HG03575 (cell line): ENCODE measurements around the gene LDLRAD3.
"Not testable (repeated sequence)": the region's sequence is repeated elsewhere in the genome, so short reads cannot be mapped to it uniquely, and the experiment has no call there.

Experiments used
- ATAC-seq: cut with Tn5 transposase; IDR thresholded peaks from one replicate; pipeline ENCODE4 v1.9.1; 2021; ENCODE audit not compliant: unreplicated experiment, insufficient number of reproducible peaks, low FRiP score; ENCODE audit errors: extremely low read depth

Gene LDLRAD3

GRCh38 chr11:36160091-36160490 is 216.2 kb downstream of the LDLRAD3 start:
- no peak for ATAC-seq

- ATAC-seq = no peak
Measured at GRCh38 chr11:36161572-36161971, 217.7 kb downstream of the LDLRAD3 start.

GRCh38 chr11:36162006-36162882 is 218.4 kb downstream of the LDLRAD3 start:
- no peak for ATAC-seq

GRCh38 chr11:36162883-36163434 is 219.1 kb downstream of the LDLRAD3 start:
- ATAC-seq = no peak

GRCh38 chr11:36164506-36165250 is 220.8 kb downstream of the LDLRAD3 start:
- no peak for ATAC-seq

GRCh38 chr11:36165621-36166397 is 221.9 kb downstream of the LDLRAD3 start:
- no peak for ATAC-seq

GRCh38 chr11:36167073-36167472 is 223.2 kb downstream of the LDLRAD3 start:
- ATAC-seq = no peak

GRCh38 chr11:36167729-36168128 is 223.9 kb downstream of the LDLRAD3 start:
- no peak for ATAC-seq

GRCh38 chr11:36177836-36178235 is 234.0 kb downstream of the LDLRAD3 start:
- ATAC-seq = no peak

- no peak for ATAC-seq
Measured at GRCh38 chr11:36186340-36187175, 242.7 kb downstream of the LDLRAD3 start.

GRCh38 chr11:36187622-36188021 is 243.8 kb downstream of the LDLRAD3 start:
- ATAC-seq = no peak

GRCh38 chr11:36189735-36190134 is 245.9 kb downstream of the LDLRAD3 start:
- ATAC-seq = not testable (repeated sequence)

GRCh38 chr11:36191941-36192340 is 248.1 kb downstream of the LDLRAD3 start:
- ATAC-seq = no peak

- ATAC-seq = no peak
Measured at GRCh38 chr11:36192425-36193289, 248.8 kb downstream of the LDLRAD3 start.

GRCh38 chr11:36193290-36193619 is 249.4 kb downstream of the LDLRAD3 start:
- no peak for ATAC-seq

GRCh38 chr11:36193721-36194120 is 249.9 kb downstream of the LDLRAD3 start:
- no peak for ATAC-seq

GRCh38 chr11:36195496-36196354 is 251.9 kb downstream of the LDLRAD3 start:
- no peak for ATAC-seq
